ENCODE data around the gene HIPK1. TPM values are rescaled to one million over a fixed set of nuclear protein-coding genes. Genes with fewer than 3 reads are reported as not detected.

HIPK1 gene
- total and polyA plus RNA-seq, 2 of the 13 experiments (the other 11 are each of a cell fraction or from before 2014, with no cell fraction given): 20.8 to 33.4 TPM

DNA sequence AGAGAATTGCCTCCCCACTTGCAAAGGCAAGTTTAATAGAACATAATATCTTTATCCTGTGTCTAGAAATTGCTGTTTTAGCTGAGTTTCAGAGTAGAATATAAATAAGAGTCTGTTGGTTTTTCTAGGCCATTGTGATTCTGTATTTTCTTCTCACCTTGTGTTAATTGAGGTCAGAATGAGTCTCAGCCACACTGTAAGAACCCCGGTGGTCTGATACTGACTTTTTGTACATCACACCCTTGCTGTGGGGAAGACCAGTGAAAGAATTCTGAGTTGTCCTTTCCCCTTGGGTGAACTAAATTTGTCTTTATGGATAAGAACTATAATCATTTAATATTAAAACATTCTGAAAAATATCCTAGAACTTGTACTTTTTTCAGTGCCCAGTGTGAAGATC, 6.8 kb downstream of the HIPK1 start (continued):
- TF ChIP-seq HIVEP1 (CRISPR knock-in tag; IDR thresholded peaks at IDR 0.05): no peak
- TF ChIP-seq AHR (CRISPR knock-in tag; IDR thresholded peaks at IDR 0.05): no peak
- no peak for TF ChIP-seq ZNF350 (CRISPR knock-in tag; IDR thresholded peaks at IDR 0.05; ENCODE audit: borderline replicate concordance, low read depth)

DNA sequence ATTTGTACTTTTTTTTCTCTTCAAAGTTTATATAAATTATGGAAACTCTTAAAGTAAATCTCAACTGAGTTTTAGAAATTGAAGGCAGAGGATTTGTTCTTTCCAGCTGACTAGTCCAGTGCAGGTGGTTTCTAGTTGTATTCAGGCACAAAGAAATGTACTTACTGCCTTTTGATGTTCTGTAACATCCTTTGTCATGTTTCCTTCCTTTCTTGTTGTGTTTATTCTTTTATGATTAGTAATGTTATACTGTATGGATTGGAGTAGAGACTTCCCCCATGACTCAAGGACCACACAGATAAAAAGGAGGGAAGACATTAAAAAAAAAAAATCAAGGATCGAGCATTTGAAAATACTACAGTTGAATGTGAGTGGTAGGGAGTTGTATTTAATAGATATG, 8.0 kb downstream of the HIPK1 start:
- H3K9me3 ChIP-seq (ENCODE audit: low read length): no peaks in the 10 kb centered on the region
- H2AFZ ChIP-seq (ENCODE audit: low read length): no peak overlapping the region
- in situ Hi-C loops (cut with HindIII; ENCODE audit: extremely low pct_ligation_motif_present, low pct_unique_long_range_greater_than_20kb) (no loop called here), intact Hi-C loops (cut with micrococcal nuclease; ENCODE audit: unreplicated experiment) (no loop called here)
- no peak for FAIRE-seq
- peaks cover 7 to 16% of the 10 kb centered on the region in 2 experiments; a peak in 4 of 5 replicates for H3K36me3 ChIP-seq (replicated peaks in 1 of 2; ENCODE audit: control insufficient read depth in 1 of 2, insufficient read depth in 2 of 2, low read length in 2 of 2)
- H4K20me1 ChIP-seq (ENCODE audit: insufficient read depth, low read length): peaks cover 15% of the 10 kb centered on the region
- POLR2A ChIA-PET: no interaction called here
- no peak for ATAC-seq
- DNase-seq (ENCODE audit: low spot score): no peak
- H3K4me2 ChIP-seq (ENCODE audit: low read depth, low read length): no peak overlapping the region
- no TSS peak for BruUV-seq (replicated peaks)
- H3K27ac ChIP-seq (ENCODE audit: extremely low read length, insufficient read depth, low read length): no peak overlapping the region
- no peaks in the 10 kb centered on the region for H3K27me3 ChIP-seq (ENCODE audit: control insufficient read depth in 1 of 2, insufficient read depth in 2 of 2, low read length in 2 of 2)
- H3K4me1 ChIP-seq (ENCODE audit: insufficient read depth, low read length): peaks cover 45% of the 10 kb centered on the region
- peaks cover 84% of the 10 kb centered on the region for H3K79me2 ChIP-seq (ENCODE audit: insufficient read depth, low read length)
- no peak overlapping the region for H3K9ac ChIP-seq (ENCODE audit: insufficient read depth, low read depth, low read length)
- no peak overlapping the region for H3K4me3 ChIP-seq (replicated peaks in 1 of 3; ENCODE audit: insufficient read depth in 1 of 3, low read depth in 2 of 3, low read length in 3 of 3)
- TF ChIP-seq ZFP82 (CRISPR knock-in tag; IDR thresholded peaks at IDR 0.05; ENCODE audit: borderline replicate concordance): no peak
- TF ChIP-seq GTF3A (CRISPR knock-in tag; conservative IDR thresholded peaks at IDR 0.05): no peak
- no peak for TF ChIP-seq MTF2 (CRISPR knock-in tag; IDR thresholded peaks at IDR 0.05; ENCODE audit: borderline replicate concordance)
- TF ChIP-seq, protein P1, sequence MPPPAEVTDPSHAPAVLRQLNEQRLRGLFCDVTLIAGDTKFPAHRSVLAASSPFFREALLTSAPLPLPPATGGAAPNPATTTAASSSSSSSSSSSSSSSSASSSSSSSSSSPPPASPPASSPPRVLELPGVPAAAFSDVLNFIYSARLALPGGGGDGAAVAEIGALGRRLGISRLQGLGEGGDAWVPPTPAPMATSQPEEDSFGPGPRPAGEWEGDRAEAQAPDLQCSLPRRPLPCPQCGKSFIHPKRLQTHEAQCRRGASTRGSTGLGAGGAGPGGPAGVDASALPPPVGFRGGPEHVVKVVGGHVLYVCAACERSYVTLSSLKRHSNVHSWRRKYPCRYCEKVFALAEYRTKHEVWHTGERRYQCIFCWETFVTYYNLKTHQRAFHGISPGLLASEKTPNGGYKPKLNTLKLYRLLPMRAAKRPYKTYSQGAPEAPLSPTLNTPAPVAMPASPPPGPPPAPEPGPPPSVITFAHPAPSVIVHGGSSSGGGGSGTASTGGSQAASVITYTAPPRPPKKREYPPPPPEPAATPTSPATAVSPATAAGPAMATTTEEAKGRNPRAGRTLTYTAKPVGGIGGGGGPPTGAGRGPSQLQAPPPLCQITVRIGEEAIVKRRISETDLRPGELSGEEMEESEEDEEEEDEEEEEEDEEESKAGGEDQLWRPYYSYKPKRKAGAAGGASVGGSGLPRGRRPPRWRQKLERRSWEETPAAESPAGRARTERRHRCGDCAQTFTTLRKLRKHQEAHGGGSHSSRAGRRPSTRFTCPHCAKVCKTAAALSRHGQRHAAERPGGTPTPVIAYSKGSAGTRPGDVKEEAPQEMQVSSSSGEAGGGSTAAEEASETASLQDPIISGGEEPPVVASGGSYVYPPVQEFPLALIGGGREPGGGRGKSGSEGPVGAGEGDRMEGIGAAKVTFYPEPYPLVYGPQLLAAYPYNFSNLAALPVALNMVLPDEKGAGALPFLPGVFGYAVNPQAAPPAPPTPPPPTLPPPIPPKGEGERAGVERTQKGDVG (CRISPR knock-in tag; IDR thresholded peaks at IDR 0.05; ENCODE audit: borderline replicate concordance): no peak
- no peak for TF ChIP-seq CENPT (CRISPR knock-in tag; IDR thresholded peaks at IDR 0.05; ENCODE audit: low read depth)
- TF ChIP-seq FOXM1 (CRISPR knock-in tag; IDR thresholded peaks at IDR 0.05): no peak
- WGBS (ENCODE audit: low lambda C conversion rate): 100% methylated on average over 1 of the region's 1 CpG
- CTCF ChIA-PET (ENCODE audit: low intra/inter-chr PET ratio, low total read pairs): no interaction called here
